HCT116 (cell line): Measurements from ENCODE around the gene DHRS2.

Experiments used
- CTCF ChIP-seq, 3 experiments: fragments of 200-600 bp in 1 of 3; sonication (generic) in 1 of 3; IDR thresholded peaks in 2 of 3; conservative IDR thresholded peaks in 1 of 3; 2 replicates each; pipeline ENCODE4 v1.5.1; 2012 to 2017; ENCODE audit warnings: low read depth in 2 of 3, low read length in 2 of 3, antibody characterized with exemption in 1 of 3, borderline replicate concordance in 1 of 3, control low read depth in 1 of 3, mild to moderate bottlenecking in 1 of 3, mixed read lengths in 1 of 3, mixed run types in 1 of 3, moderate library complexity in 1 of 3; ENCODE audit not compliant: insufficient read depth in 1 of 3
- POLR2A ChIP-seq: IDR thresholded peaks from 2 replicates; pipeline ENCODE4 v1.7.0; 2011; ENCODE audit warnings: borderline replicate concordance; ENCODE audit not compliant: insufficient read depth, insufficient read length; ENCODE audit errors: extremely low read depth
- REST ChIP-seq: IDR thresholded peaks from 2 replicates; pipeline ENCODE4 v1.6.1; 2012; ENCODE audit warnings: low read depth
- SP1 ChIP-seq: IDR thresholded peaks from 2 replicates; pipeline ENCODE4 v1.6.1; 2012; ENCODE audit warnings: low read depth
- TCF7L2 ChIP-seq: IDR thresholded peaks from 2 replicates; pipeline ENCODE4 v1.7.0; 2011; ENCODE audit warnings: borderline replicate concordance, inconsistent platforms; ENCODE audit not compliant: insufficient read depth, insufficient read length; ENCODE audit errors: extremely low read depth
- YY1 ChIP-seq: IDR thresholded peaks from 2 replicates; pipeline ENCODE4 v1.6.1; 2011; ENCODE audit warnings: low read length, low read depth, moderate library complexity, mild to moderate bottlenecking; ENCODE audit not compliant: insufficient replicate concordance; ENCODE audit errors: extremely low read depth
- ZFX ChIP-seq: fragments of 450-650 bp; IDR thresholded peaks from 2 replicates; pipeline ENCODE4 v1.6.1; 2017

DNA sequence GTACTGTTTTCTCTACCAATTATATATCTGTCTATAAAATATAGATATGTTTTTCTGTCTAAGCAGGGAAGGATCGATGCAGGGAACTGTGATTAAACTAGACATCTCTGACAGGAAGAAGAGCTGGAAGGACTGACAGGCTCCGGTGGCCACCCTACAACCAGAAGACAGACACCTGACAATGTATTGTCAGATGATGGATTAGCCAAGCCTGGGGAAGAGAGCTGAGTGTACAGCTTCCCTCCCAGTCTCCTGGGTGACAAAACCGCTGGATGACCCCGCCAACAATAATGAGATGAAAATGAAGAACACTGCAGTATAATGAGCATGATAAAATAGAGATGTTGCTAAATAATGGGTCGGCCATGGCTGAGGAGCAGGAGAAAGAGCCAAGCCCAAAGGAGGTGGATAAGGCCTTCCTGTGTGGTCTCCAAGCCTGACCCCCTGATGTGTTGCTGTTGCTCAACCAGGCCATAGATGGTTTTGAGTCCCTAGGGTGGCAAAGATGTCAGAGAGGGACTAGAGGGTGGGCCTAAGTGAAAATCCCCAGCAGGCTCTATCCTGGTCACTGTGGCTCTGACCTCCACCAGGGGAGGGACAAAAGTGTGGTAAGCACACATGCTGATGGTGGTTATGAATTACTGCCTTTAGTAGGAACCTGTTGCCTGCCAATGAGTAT lies 28.2 kb downstream of the DHRS2 start:
- TF ChIP-seq YY1 (no peak), CTCF (IDR thresholded peaks at IDR 0.05 in 2 of 3, conservative IDR thresholded peaks at IDR 0.05 in 1 of 3; ENCODE audit: borderline replicate concordance in 1 of 3, insufficient read depth in 1 of 3, low read depth in 2 of 3, low read length in 2 of 3) (no peak), TCF7L2 (no peak), ZFX (no peak), SP1 (no peak), REST (no peak), POLR2A (no peak)
